ENCODE data around the gene MAP2K3.
"Not testable (repeated sequence)": the region's sequence is repeated elsewhere in the genome, so short reads cannot be mapped to it uniquely, and the experiment has no call there.

MAP2K3 gene

DNA sequence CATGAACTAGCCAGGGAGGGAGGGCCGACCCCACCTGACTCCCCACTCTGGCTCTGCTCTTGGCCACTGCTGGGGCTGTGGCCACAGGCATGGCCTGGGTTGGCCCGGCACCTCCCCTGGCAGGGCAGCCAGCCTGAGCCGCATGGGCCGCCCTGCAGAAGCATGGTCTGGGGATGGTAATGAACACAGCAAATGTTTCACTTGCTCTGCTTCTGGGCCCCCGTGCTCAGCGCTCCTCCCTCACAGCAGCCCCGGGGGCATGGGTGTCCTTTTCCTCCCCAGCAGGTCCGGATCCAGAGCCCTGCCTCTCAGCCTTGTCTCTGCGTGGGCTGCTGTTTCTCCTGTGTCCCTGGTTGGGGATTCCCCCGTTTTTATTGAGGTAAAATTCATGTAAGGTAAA, 60.7 kb downstream of the MAP2K3 start:
- DNase-seq (ENCODE audit: extremely low spot score, insufficient read length, low read depth) (no peak), FAIRE-seq (no peak)

GRCh38 chr17:21346107-21346506, 61.6 kb downstream of the MAP2K3 start:
- not testable (repeated sequence) for DNase-seq (ENCODE audit: extremely low spot score, insufficient read length, low read depth); FAIRE-seq

DNA sequence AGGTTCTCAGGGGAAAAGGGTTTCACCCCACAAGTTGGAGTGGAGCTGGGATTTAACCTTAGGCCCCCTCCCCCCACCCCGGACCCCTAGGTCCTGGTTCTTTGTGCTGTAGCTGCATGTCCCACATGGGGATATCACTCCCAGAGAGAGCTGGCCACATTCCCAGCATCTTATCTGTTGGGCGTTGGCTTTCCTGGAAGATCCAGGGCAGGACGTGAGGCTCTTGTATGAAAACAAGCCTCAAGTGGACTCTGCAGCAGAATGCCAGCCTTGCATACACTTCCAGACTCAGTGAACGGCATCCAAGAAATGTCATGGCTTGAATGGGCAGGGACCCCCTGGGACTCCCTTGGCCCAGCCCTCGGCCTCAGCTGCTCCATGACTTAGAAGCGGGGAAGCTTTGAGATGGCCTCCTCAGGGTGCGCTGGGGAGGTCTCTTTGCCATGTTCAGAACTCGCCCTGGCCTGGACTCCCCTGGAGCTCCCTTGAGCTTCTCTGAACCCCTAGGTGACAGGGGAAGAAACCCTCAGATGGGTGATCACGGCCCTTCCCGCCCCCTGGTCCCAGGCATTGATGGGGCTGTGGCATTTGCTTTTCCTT, 62.2 kb downstream of the MAP2K3 start:
- DNase-seq (ENCODE audit: extremely low spot score, insufficient read length, low read depth); FAIRE-seq: not testable (repeated sequence)

DNA sequence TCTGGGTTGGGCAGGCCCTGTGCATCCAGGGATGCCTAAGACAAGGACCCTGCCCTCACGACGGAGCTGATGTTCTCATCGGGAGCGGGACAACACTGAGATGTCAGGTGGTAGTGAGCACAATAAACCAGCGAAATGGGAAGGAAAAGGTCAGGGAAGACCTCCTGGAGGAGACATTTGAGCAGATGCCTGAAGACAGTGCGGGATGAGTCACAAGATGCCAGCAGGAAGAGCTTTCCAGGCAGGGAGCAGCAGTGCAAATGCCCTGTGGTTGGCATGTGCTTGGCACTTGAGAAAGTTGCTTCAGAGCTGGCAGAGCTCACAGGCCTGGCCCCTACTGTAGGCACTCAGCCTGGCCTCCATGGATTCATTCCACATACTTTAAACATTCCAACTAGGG, 63.1 kb downstream of the MAP2K3 start:
- not testable (repeated sequence) for DNase-seq (ENCODE audit: extremely low spot score, insufficient read length, low read depth); FAIRE-seq

- DNase-seq (ENCODE audit: extremely low spot score, insufficient read length, low read depth), result not testable (repeated sequence)
- peak; percentile 67 for FAIRE-seq
Measured at GRCh38 chr17:21348081-21348925, 63.8 kb downstream of the MAP2K3 start.

- FAIRE-seq; DNase-seq (ENCODE audit: extremely low spot score, insufficient read length, low read depth): not testable (repeated sequence)
Measured at GRCh38 chr17:21348926-21349261, 64.4 kb downstream of the MAP2K3 start.

DNA sequence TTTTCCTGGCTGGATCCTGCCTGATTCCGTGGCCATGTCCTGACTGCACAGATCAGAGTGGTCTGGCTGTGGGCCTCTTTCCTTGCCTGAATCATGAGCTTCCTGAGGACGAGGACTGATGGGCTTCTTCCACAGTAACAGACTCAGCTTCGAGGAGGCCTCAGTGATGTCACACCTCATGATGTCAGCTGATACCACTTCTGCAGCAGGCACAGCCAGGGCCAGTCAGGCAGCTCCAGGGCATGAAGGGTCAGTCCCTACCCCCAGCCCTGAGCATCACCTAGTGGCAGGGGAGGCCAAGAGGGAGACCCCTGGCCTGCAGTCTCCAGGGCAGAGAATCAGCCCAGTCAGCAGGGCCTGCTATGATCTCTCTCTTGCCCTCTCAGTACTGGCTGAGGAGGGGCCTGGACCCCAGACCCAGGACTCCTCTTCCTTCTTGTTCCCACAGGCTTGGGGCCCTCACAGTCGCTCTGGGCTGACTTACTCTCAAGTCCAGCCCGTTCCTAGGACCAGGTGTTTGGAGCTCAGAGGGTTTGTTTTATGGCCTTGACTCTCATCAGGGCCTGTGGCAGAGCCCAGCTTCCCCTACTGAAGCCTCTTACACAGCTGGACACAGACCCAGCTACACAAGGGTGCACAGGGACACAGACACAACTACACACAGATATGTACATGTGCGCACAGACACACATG, 65.0 kb downstream of the MAP2K3 start:
- DNase-seq (ENCODE audit: extremely low spot score, insufficient read length, low read depth); FAIRE-seq: not testable (repeated sequence)

DNA sequence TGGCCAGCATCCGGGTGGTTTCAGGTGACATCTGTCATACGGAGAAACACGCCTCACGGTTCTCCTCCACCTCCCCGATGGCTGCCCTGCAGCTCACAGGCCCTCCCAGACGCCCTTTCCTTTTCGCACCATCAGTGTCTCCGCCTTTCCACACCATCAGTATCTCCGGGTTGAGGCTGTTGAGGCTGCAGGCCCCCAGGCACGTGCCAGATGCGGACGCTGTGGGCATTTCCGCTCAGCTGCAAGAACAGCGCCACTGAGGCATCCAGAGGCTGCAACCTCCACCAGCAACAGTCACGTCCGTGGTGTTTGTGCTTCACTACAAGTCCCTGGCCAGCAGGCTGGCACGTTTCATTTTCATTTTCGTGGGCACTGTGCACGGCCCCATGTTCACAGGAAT, 66.0 kb downstream of the MAP2K3 start:
- not testable (repeated sequence) for DNase-seq (ENCODE audit: extremely low spot score, insufficient read length, low read depth); FAIRE-seq

- no peak for DNase-seq (ENCODE audit: extremely low spot score, insufficient read length, low read depth)
Measured at GRCh38 chr17:21351366-21352065, 67.0 kb downstream of the MAP2K3 start.

DNA sequence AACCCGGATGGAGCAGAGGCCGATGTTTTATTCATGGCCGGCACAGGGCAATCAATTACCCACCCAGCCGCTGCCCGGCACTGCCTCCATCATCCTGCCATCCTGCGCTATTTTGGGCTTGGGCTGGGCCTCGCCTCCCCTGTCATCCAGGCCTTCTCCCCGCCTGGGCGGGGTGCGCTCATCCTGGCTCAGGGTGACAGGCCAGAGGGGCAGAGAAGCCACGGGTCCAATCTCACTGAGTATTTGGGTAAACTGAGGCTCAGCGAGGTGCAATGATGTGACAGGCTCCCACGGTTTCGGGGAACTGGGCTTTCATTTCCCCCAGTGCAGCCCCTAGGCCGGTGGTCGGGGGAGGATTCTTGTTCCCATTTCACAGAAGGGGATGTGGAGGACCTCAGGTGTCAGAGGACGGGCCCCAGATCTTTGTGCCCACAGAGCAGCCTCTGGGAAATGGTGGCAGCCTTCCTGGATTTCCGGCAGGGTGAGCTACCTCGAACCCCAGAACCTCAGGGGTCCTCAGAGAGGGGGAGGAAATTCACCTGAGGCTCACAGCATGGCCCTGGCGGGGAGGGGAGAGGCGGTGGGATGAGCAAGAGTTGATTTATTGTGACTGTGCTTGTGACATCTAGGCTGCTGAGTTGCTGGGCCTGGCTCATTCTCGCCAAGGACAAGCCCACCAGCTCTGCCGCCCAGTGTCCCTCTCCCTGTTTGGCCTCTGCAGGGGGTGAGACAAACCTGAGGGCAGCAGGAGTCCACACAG, 67.9 kb downstream of the MAP2K3 start:
- DNase-seq (ENCODE audit: extremely low spot score, insufficient read length, low read depth) (no peak), FAIRE-seq (no peak)

More at GRCh38 chr17:21351366-21352065, 67.0 kb downstream of the MAP2K3 start:
- FAIRE-seq, result no peak

GRCh38 chr17:21352981-21353265, 68.4 kb downstream of the MAP2K3 start:
- DNase-seq (ENCODE audit: extremely low spot score, insufficient read length, low read depth), result no peak
- no peak for FAIRE-seq

GRCh38 chr17:21353326-21354010, 69.0 kb downstream of the MAP2K3 start:
- FAIRE-seq, result no peak
- no peak for DNase-seq (ENCODE audit: extremely low spot score, insufficient read length, low read depth)

GRCh38 chr17:21354796-21355385, 70.4 kb downstream of the MAP2K3 start:
- DNase-seq (ENCODE audit: extremely low spot score, insufficient read length, low read depth) (no peak), FAIRE-seq (no peak)

GRCh38 chr17:21355586-21355985, 71.1 kb downstream of the MAP2K3 start:
- DNase-seq (ENCODE audit: extremely low spot score, insufficient read length, low read depth), result no peak
- FAIRE-seq, result no peak

DNA sequence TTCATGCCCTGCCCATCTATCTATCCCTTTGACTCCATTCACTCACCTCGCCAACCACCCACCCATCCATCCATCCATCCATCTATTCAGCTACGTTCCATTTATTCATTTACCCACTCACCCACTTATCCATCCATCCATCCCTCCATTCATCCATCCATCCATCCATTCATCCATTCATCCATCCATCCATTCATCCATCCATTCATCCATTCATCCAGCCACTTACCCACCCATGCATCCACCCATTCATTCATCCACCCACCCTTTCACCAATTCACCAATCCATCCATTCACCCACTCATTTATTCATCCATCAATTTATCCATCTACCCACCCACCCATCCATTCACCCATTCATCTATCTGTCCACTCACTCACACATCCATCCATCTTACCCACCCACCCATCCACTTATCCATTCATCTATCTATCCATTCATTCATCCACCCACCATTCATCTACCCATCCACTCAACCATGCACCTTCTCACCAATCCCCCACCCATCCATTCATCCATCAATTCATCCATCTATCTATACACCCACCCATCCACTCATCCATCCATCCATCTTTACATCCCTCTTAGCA, 72.1 kb downstream of the MAP2K3 start:
- DNase-seq (ENCODE audit: extremely low spot score, insufficient read length, low read depth) (no peak), FAIRE-seq (no peak)

GRCh38 chr17:21357281-21357680, 72.8 kb downstream of the MAP2K3 start:
- no peak for DNase-seq (ENCODE audit: extremely low spot score, insufficient read length, low read depth)
- FAIRE-seq, result no peak

DNA sequence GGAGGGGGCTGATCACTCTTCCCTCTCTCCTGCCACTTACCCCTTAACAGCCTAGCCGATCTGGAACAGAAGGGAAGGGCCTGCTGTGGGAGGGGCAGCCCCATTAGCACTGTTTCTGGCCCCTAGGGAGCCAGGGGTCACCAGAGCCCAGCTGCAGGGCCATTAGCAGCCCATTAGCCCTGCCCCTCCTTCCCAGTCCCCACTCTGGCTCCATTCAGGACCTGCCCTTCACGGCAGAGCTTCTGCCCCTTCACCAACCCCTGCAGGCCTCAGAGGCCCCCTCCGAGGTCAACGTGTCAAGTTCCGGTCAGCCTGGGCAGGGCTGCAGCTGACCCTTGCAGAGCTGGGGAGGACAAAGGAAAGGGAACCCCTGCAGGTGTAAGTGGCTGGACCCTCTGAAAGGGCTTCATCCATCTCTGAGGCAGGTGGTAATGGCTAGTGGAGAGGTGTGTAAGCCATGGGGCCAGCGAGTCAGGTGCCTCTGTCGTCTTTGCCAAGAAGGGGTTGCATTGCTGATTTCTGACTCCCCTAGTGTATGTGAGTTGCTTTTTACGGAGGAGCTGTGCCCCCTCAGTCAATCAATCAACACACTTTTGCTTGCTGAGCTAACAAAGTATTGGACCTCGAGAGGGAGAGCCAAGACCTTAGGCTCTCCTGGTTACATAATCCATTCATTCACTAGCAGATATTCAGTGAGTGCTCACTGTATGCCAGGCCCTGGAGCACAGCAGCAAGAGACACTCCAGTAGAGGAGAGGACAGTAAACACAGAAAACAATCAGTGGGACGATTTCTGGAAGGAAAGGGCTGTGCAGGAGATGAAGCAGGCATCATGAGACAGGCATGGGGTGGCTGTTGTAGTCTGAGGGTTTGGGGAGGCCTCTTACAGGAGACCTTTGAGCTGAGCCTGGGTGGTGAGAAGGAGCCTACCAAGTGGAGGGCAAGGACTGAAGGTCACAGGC, 73.5 kb downstream of the MAP2K3 start:
- FAIRE-seq (no peak), DNase-seq (ENCODE audit: extremely low spot score, insufficient read length, low read depth) (no peak)

Data from GM18507 (cell line).